Measurements from ENCODE around the gene GLP2R.
A peak's percentile ranks its signal among the peaks of the same experiment; 100 is the strongest.

GLP2R gene

DNA sequence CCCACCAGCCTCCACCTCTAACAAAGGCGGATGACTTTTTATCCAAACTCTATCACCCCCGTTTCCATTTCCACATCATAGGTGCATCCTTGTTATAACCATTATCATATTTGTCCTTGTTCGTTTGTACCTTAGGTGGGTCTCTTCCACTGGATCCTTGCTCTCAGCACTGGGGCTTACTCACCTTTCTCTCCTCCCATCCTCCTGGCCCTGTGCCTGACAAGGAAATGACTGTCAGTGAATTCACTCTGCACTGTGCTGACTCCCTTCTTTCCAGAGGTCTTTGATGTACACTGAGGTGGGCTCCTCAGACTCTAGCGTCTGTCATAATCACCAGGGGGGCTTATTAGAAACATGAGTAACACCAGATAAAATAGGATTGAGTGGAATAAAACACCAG, 7.0 kb upstream of the GLP2R start:
- Histone ChIP-seq H3K36me3 (ENCODE audit: control insufficient read depth, insufficient read depth, low read length) (no peaks in the 10 kb centered on the region), H3K4me1 (ENCODE audit: control insufficient read depth, insufficient read depth, low read length) (no peaks in the 10 kb centered on the region), H3K4me3 (ENCODE audit: low read length) (no peak overlapping the region), H3K27ac (ENCODE audit: low read depth, low read length) (no peak overlapping the region), H3K9ac (ENCODE audit: low read length) (no peak overlapping the region), H3K27me3 (ENCODE audit: control insufficient read depth, insufficient read depth, low read length) (no peaks in the 10 kb centered on the region)

DNA sequence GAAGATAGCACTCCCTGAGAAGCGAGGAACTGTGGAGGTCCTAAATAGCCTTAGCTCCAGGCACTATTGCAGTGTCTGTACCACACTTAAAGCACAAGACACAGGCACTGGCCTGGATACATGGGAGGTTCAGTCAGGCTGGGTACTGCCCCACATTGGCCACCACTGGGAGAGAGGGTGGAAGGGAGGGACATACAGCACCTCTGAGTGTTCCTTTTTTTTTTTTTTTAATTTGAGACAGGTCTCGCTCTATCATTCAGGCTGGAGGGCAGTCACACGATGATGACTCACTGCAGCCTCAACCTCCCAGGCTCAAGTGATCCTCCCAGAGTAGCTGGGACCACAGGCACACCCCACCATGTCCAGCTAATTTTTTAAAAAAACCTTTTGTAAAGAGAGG, 5.3 kb upstream of the GLP2R start:
- Histone ChIP-seq H3K4me1 (ENCODE audit: control insufficient read depth, insufficient read depth, low read length) (no peaks in the 10 kb centered on the region), H3K4me3 (ENCODE audit: low read length) (no peak overlapping the region), H3K36me3 (ENCODE audit: control insufficient read depth, insufficient read depth, low read length) (no peaks in the 10 kb centered on the region), H3K9ac (ENCODE audit: low read length) (no peak overlapping the region), H3K27ac (ENCODE audit: low read depth, low read length) (no peak overlapping the region), H3K27me3 (ENCODE audit: control insufficient read depth, insufficient read depth, low read length) (no peaks in the 10 kb centered on the region)

DNA sequence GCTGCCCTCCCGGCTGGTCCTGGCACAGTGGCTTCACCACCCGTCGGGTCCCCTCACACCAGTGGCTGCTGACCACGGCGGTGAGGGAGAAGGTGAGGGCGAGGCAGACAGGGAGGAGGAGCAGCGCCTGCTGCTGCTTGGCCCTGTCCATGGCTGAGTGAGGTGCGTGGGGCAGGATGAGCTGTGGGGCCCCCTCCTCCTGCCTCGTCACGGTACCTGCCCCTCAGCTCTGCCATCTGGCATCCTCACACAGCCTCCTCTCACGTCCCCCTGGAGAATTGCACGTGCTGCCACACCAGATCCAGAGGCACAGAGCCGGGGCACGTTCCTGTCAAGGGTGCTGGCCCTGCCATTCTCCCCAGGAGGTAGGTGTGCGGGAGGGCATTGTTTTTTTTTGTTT, 3.8 kb upstream of the GLP2R start, which contains the start of gene GSG1L2:
GSG1L2 (minus strand) TSS at position 159 of the 400 bp plus-strand sequence; CDS start at position 151, 8 bp downstream.
- no peaks in the 10 kb centered on the region for H3K27me3 ChIP-seq (ENCODE audit: control insufficient read depth, insufficient read depth, low read length)
- no peak within 1 kb of the TSS for H3K27ac ChIP-seq (ENCODE audit: low read depth, low read length)
- no peak within 1 kb of the TSS for H3K9ac ChIP-seq (ENCODE audit: low read length)
- H3K4me3 ChIP-seq (ENCODE audit: low read length): no peak within 1 kb of the TSS
- H3K4me1 ChIP-seq (ENCODE audit: control insufficient read depth, insufficient read depth, low read length): no peaks in the 10 kb centered on the region
- no peaks in the 10 kb centered on the region for H3K36me3 ChIP-seq (ENCODE audit: control insufficient read depth, insufficient read depth, low read length)

DNA sequence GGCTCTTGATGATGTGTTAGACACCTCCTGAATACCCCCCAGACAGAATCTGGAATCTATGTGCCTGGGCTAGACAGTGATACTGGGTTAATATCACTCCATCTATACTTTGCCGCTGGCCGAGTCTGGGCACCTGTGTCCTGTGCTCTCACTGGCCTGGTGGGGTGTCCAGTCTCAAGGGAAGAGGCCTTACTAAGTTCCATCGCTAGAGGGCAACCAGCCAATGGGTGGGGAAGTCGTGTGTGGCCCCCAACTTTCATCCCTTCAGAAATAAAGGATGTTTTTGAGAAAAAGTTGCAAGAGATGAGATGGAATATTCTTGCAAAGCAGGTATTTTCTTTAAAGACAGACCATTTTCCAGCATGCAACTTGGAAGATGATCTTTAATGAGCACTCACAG, 1.6 kb upstream of the GLP2R start:
- Histone ChIP-seq H3K27me3 (ENCODE audit: control insufficient read depth, insufficient read depth, low read length) (no peaks in the 10 kb centered on the region), H3K27ac (ENCODE audit: low read depth, low read length) (no peak overlapping the region), H3K4me3 (ENCODE audit: low read length) (no peak overlapping the region), H3K9ac (ENCODE audit: low read length) (no peak overlapping the region), H3K4me1 (ENCODE audit: control insufficient read depth, insufficient read depth, low read length) (no peaks in the 10 kb centered on the region), H3K36me3 (ENCODE audit: control insufficient read depth, insufficient read depth, low read length) (no peaks in the 10 kb centered on the region)

DNA sequence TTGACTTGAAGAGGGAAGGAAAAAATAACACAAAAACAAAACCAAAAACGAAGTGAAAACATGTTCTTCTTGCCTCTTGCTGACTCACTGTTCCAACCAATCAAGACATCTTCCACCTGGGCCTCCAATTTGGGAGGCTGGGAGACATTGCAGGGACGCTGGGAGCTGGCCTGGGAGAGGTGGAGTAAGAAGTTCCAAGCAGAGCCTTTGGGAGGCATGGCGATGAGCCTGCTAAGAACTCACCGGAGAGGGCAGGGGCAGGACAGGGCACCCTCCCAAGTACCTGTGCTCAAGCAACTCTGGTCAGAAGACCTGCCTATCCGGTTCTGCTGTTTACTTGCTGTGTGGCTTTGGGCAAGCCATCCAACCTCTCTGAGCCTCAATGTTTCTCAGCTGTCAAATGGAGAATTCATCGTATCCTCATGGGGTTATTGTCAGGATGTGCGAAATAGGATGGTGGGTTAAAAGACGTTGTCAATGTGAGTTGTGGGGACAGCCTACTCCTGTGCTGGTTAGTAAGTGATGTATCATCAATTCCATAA, 856 bp upstream of the GLP2R start:
- Histone ChIP-seq H3K4me1 (ENCODE audit: control insufficient read depth, insufficient read depth, low read length) (no peaks in the 10 kb centered on the region), H3K27me3 (ENCODE audit: control insufficient read depth, insufficient read depth, low read length) (no peaks in the 10 kb centered on the region), H3K9ac (ENCODE audit: low read length) (no peak overlapping the region), H3K27ac (ENCODE audit: low read depth, low read length) (no peak overlapping the region), H3K36me3 (ENCODE audit: control insufficient read depth, insufficient read depth, low read length) (no peaks in the 10 kb centered on the region), H3K4me3 (ENCODE audit: low read length) (no peak overlapping the region)

DNA sequence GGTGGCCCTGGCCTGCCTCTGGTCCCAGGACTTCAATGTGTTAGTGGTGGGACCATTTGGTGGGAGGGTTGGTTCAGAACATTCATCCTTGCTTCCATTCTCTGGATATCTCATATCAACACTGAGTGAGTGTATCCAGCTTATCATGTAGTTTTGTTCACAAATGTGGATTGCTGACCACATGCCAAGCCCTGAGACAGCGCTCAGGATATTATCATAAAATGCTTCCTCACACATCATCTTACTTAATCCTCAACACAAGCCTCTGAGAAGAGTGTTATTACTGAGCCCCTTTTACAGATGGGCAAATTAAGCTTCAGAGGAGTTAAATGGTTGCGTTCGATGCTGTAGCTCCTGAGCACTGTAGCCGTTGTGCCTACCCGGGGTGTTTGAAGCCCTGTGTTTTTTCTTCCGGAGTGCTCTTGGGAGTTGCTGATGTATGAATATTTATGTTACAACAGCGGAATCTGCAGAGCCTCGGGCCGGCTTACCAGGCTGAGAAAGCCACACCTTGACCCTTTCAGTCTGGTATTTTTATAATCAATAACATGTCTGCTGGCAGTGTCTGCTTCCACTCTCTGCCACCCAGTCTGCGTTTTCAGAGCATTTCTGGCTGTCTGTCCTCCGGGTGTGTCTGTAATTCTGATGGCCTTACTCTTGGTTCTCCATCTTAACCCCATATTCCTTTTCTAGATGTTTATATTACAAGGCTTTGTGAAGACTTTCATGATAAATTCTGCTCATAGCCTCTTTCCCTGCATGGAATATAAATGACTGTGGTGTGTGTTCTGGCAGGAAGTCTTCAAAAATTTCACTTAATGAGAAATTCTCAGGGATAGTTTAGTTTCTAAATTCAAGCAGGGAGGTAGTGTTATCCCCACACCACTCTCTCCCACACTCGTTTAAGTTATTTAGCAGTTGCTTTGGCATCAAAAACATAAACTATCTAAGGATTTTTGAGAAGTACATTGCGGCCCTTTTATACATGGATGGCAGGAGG, 2.9 kb downstream of the GLP2R start:
- Histone ChIP-seq H3K27ac (ENCODE audit: low read depth, low read length) (no peak overlapping the region), H3K4me1 (ENCODE audit: control insufficient read depth, insufficient read depth, low read length) (no peaks in the 10 kb centered on the region), H3K36me3 (ENCODE audit: control insufficient read depth, insufficient read depth, low read length) (no peaks in the 10 kb centered on the region), H3K4me3 (ENCODE audit: low read length) (no peak overlapping the region), H3K9ac (ENCODE audit: low read length) (no peak overlapping the region), H3K27me3 (ENCODE audit: control insufficient read depth, insufficient read depth, low read length) (no peaks in the 10 kb centered on the region)

DNA sequence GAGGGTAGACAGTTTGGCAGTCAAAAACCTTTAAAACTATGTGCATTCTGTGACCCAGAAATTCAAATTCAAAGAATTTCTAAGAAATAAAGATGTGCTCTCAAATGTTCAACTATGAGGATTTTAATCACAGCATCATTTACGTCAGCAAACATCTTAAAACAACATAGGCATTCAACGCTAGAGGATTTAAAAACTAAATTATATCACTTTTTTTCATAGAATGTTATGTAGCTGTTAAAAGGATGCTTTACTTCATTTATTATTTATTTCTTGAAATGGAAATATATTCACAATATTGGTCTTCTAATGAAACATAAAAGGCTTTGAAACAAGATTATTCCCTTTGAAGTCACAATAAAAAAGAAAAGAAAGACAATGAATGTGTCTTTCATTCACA, 3.6 kb downstream of the GLP2R start:
- no peaks in the 10 kb centered on the region for H3K4me1 ChIP-seq (ENCODE audit: control insufficient read depth, insufficient read depth, low read length)
- H3K4me3 ChIP-seq (ENCODE audit: low read length): no peak overlapping the region
- no peaks in the 10 kb centered on the region for H3K36me3 ChIP-seq (ENCODE audit: control insufficient read depth, insufficient read depth, low read length)
- H3K27me3 ChIP-seq (ENCODE audit: control insufficient read depth, insufficient read depth, low read length): no peaks in the 10 kb centered on the region
- no peak overlapping the region for H3K9ac ChIP-seq (ENCODE audit: low read length)
- H3K27ac ChIP-seq (ENCODE audit: low read depth, low read length): no peak overlapping the region

DNA sequence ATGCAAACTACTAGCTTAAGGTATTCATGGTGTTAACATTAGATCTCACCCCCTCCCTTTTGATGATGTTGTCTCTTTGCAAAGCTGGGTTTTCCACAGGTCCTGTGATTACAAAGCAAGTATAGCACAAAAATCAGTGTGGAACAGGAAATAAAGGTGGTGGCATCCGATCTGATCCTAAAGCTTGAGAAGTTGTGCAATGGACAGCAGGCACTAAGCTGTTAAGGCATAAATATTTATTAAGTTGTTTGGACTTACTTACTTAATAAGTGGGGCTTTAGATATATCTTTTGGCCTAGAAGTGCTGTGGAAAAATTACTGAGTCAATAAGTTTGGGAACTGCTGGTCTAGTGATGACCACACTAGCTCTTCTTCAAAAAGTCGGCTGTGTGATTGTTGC, 5.0 kb downstream of the GLP2R start:
- Histone ChIP-seq H3K9ac (ENCODE audit: low read length) (no peak overlapping the region), H3K36me3 (ENCODE audit: control insufficient read depth, insufficient read depth, low read length) (no peaks in the 10 kb centered on the region), H3K27me3 (ENCODE audit: control insufficient read depth, insufficient read depth, low read length) (no peaks in the 10 kb centered on the region), H3K27ac (ENCODE audit: low read depth, low read length) (no peak overlapping the region), H3K4me3 (ENCODE audit: low read length) (no peak overlapping the region), H3K4me1 (ENCODE audit: control insufficient read depth, insufficient read depth, low read length) (no peaks in the 10 kb centered on the region)

DNA sequence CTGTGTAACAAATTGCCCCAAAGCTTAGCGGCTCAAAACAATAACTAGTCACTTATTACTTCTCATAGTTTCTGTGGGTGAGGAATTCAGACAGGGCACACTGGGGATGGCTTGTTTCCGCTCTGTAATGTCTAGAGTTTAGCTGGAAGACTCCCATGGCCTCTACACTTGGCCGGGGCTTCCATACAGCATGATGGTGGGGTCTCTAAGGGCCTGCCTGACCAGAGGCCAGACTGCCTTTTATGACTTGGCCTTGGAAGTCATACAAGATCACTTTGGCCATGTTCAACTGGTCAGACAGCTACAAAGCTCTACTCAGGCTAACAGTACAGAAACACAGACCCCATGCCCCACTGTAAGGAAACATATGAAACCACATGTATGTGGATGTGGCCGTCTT, 8.2 kb downstream of the GLP2R start:
- Histone ChIP-seq H3K27ac (ENCODE audit: low read depth, low read length) (no peak overlapping the region), H3K4me3 (ENCODE audit: low read length) (no peak overlapping the region), H3K27me3 (ENCODE audit: control insufficient read depth, insufficient read depth, low read length) (no peaks in the 10 kb centered on the region), H3K9ac (ENCODE audit: low read length) (no peak overlapping the region), H3K36me3 (ENCODE audit: control insufficient read depth, insufficient read depth, low read length) (no peaks in the 10 kb centered on the region), H3K4me1 (ENCODE audit: control insufficient read depth, insufficient read depth, low read length) (peaks cover 5% of the 10 kb centered on the region)

DNA sequence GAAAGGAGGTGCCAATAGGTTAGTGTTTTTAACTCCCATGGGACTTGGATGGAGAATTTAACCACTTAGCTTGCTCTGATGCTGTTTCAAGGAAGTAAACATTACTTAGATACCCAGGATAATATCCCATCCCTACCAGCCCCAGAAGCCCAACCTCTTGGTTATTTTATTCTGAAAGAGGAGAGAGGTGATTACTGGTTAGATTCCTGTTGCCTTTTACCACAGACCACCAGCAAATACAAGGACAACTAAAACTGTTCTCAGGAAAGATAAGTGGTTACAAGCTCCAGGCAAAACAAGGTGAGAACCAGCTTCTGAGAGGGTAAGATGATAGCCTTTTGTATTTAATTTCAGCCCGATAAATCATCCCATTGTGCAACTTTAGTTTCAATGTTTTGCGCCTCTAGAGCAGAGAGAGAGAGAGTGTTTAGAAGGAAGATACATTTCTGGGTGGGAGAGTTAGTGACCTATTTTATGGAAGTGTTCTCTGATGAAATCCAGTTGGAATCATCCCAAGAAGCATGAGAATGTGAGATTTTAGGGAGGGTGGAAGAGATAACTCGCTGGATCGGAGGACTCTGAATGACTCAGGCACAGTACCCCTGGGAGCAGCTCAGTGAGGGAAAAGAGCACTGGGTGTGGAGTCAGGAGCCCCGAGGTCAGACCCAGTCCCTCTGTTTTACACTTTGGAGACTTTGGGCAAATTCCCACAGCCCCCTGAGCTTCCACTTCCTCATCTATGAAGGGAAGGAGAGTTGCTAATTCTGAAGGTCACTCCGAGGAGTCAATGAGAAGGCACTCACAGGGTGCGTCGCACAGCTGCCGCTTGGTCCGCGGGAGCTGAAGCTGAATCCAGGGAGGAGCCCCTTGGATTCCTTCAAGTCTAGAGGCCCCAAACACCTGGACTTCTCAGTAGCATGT, 12.1 kb downstream of the GLP2R start:
- Histone ChIP-seq H3K27ac (ENCODE audit: low read depth, low read length) (peak overlapping the region; percentile 38), H3K27me3 (ENCODE audit: control insufficient read depth, insufficient read depth, low read length) (no peaks in the 10 kb centered on the region), H3K36me3 (ENCODE audit: control insufficient read depth, insufficient read depth, low read length) (no peaks in the 10 kb centered on the region), H3K4me3 (ENCODE audit: low read length) (no peak overlapping the region), H3K9ac (ENCODE audit: low read length) (no peak overlapping the region), H3K4me1 (ENCODE audit: control insufficient read depth, insufficient read depth, low read length) (peaks cover 20% of the 10 kb centered on the region)

DNA sequence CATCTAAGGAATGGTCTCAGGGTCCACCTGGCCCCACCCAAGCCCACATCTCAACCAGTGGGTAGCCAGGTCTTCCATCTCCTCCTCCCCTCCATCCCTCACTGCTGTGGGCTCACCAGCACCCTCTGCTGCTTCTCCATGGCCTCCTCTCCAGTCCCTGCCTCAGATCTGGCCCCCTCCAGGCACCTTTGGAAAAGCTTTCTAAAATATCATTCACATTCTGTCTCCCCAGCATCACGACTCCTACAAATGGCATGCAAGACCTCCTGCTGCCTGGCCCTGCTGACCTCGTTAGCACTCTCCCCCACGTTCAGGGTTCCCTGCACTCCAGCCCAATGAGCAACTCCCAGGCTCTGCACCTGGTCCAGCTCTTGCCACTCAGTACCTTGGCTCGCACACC, 13.7 kb downstream of the GLP2R start:
- Histone ChIP-seq H3K9ac (ENCODE audit: low read length) (no peak overlapping the region), H3K36me3 (ENCODE audit: control insufficient read depth, insufficient read depth, low read length) (no peaks in the 10 kb centered on the region), H3K4me1 (ENCODE audit: control insufficient read depth, insufficient read depth, low read length) (peaks cover 26% of the 10 kb centered on the region), H3K27me3 (ENCODE audit: control insufficient read depth, insufficient read depth, low read length) (no peaks in the 10 kb centered on the region), H3K4me3 (ENCODE audit: low read length) (no peak overlapping the region), H3K27ac (ENCODE audit: low read depth, low read length) (no peak overlapping the region)

DNA sequence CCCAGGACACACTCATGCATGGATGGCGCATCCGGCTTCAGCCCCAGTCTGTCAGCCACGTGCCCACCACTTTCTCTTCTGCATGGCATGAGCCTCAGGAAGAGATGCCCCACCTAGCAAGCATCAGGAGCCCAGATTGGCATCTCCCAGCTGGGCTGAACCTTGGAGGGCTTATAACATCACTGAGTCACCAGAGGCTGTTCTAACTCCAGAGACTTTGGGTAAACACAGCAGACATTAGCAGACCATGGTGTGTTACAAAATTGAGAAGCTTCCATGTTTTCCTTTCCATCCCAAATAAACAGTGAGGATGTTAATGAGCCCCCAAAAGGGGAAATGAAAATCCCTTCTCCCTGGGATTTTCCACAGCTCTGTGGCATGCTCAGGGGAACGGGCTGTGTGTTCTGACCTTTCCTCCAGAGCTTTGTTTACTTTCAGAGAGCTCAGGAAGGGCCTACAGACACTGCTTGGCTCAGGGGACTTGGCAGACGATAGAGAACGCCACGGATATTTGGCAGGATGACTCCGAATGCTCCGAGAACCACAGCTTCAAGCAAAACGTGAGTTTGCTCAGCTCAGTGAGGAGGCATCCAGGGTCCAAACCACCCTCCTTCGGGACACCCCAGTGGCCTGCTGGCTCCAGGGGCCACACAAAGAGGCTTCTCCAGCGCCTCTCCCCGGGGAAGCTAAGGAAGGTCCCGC, 16.5 kb downstream of the GLP2R start:
- Histone ChIP-seq H3K27ac (ENCODE audit: low read depth, low read length) (peak overlapping the region; percentile 80), H3K4me1 (ENCODE audit: control insufficient read depth, insufficient read depth, low read length) (peaks cover 26% of the 10 kb centered on the region), H3K4me3 (ENCODE audit: low read length) (peak overlapping the region; percentile 19), H3K9ac (ENCODE audit: low read length) (no peak overlapping the region), H3K36me3 (ENCODE audit: control insufficient read depth, insufficient read depth, low read length) (no peaks in the 10 kb centered on the region), H3K27me3 (ENCODE audit: control insufficient read depth, insufficient read depth, low read length) (no peaks in the 10 kb centered on the region)
